Measurements from ENCODE around the gene NRXN3.

The NRXN3 gene

GRCh38 chr14:79826362-79826761 lies 1656.2 kb downstream of the NRXN3 start:
- DNase-seq (ENCODE audit: low read depth), result no peak

GRCh38 chr14:79829405-79830166 lies 1659.4 kb downstream of the NRXN3 start:
- DNase-seq (ENCODE audit: low read depth), result no peak

GRCh38 chr14:79831195-79831892 lies 1661.2 kb downstream of the NRXN3 start:
- no peak for DNase-seq (ENCODE audit: low read depth)

DNA sequence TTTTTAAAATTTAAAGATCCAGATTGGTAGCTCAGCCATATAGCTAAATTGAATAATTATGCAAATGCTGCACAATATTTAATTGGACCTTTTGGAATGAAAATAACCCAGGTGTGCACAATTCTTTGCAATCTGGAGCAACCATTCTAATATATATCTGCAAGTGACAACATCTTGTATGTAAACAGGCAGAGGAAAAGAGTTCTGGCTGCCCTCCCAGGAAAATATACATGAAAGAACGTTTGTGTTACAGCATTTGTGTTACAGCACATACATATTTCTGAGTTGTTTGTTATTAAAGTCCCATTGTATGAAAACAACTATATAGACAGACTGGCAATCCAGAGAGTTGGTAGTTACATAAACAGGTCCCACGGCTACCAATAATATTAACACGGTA lies 1663.6 kb downstream of the NRXN3 start:
- DNase-seq (ENCODE audit: low read depth), result no peak

DNA sequence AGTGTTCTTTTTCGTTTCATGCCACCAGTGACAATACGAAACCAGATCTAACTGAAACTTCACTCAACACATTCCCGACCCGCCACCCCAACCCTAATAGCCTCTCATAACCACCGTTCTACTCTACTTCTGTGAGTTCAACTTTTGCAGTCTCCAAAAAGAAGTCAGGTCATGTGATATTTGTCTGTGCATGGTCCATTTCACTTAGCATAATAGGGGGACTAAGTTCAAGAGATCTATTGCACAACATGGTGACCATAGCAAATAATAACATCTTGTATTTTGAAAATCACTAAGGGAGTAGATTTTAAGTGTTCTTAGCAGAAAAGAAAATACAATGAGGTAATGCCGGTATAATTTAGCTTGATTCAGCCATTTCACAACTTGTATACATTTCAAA lies 1664.7 kb downstream of the NRXN3 start:
- no peak for DNase-seq (ENCODE audit: low read depth)

- DNase-seq (ENCODE audit: low read depth), result no peak
Measured at GRCh38 chr14:79836577-79836976, 1666.4 kb downstream of the NRXN3 start.

- no peak for DNase-seq (ENCODE audit: low read depth)
Measured at GRCh38 chr14:79837699-79838098, 1667.5 kb downstream of the NRXN3 start.

GRCh38 chr14:79840103-79840502 lies 1669.9 kb downstream of the NRXN3 start:
- DNase-seq (ENCODE audit: low read depth), result no peak

DNA sequence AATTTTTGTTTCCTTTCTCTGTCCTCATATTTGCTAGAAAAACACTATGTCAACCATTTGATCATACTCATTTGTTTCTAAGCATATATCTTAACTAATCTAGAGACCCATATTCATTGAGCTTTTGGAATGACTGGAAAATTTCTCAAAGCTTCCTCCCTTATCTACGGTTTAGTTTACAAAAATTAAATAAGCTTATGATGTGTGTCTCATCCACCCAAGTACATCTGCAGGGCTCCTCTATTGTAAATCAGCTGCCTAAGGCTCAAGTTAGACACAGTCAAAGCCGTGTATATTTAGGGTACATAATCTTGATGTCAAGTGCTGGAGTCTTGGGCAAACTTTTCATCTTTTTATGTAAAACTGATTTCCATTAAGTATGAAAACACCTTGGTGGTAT lies 1670.7 kb downstream of the NRXN3 start:
- DNase-seq (ENCODE audit: low read depth), result no peak

DNA sequence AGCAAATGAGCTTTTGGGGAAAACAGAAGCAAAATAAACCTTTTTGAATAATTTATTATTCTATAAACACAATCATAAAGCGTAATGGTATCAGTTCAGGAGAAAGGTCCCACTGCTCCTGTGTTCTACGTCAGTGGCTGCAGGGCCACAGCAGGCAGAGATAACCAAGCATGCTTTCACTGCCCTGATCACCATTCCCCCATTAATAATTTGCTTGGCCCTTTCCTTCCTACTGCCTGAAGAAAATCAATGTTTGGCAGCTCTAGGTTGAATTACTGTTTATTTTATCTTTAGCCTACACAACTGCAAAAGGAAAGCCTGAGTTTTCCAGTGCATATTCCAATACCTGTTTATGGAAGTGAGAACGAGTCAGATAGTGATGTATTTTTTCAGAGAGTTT lies 1671.3 kb downstream of the NRXN3 start:
- DNase-seq (ENCODE audit: low read depth), result no peak

- no peak for DNase-seq (ENCODE audit: low read depth)
Measured at GRCh38 chr14:79842270-79842669, 1672.1 kb downstream of the NRXN3 start.

DNA sequence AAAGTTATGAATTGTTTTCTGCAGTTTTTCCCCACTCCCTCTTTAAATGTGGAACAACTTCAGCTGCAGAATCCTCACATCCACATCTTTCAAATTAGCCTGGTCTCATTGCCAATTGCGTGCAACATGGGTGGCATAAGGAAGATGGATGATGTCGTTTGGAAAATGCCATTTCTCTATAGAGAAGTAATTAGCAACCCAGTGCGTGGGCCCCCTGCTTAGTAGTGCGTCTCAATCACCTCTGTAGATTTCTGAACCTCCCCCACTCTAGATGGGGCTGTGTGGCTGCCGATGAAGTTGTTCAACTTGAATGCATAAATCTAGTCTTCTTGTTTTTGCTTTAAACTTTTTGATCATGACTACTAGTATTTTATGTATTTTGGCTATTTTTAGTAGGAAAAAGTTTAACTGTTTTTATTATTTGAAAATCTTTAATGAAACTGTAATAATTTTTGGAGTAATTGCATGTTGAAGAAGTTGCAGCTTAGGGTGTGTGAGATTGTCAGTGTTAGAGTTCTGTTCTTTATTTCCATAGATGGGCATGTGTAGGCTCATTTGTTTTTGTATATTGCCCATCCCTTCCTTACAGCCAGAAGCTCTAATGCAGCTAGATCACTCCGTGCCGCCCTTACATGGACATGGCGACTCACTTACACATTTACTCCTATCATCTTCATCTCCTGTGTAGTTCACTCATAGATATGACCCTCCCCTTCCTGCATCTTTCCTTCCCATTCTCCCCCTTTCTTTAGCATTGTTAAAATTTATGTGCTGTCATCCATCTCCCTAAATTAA lies 1683.0 kb downstream of the NRXN3 start:
- DNase-seq (ENCODE audit: low read depth), result no peak

DNA sequence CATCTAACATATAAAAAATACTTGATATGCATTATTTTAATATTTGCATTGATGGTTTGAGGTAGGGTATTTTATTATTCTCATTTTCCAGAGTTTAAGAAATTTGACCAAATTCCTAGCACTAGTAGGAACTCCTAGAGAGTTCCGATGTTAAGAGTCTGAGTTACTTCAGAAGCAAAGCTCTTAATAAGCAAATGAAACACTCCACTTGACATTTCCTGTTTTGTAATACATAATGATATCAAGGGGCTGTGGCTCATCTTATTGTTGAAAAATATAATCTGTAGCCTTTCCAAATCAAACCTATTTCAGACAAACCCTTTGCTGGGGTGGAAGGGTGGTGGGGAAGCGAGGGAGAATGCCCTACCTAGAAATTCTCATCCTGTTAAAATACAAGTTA lies 1685.6 kb downstream of the NRXN3 start:
- no peak for DNase-seq (ENCODE audit: low read depth)

DNA sequence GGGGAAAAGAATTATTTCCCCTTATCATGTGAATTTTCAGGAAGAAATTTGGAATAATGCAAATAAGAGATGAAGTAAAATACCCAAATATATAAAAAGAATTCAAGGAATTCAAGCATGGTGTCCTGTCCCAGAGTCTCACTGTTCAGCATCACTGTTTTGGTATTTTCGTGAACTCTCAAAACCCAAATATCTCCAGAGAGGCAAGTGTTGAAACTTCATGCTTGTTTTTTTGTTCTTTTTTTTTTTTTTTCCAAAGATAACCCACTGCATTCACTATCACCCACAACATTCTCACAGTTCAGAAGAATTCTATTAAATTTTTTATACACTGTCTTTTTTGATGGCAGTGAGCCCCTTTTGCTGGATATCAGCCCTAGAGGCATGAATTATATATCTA lies 1686.2 kb downstream of the NRXN3 start:
- no peak for DNase-seq (ENCODE audit: low read depth)

DNA sequence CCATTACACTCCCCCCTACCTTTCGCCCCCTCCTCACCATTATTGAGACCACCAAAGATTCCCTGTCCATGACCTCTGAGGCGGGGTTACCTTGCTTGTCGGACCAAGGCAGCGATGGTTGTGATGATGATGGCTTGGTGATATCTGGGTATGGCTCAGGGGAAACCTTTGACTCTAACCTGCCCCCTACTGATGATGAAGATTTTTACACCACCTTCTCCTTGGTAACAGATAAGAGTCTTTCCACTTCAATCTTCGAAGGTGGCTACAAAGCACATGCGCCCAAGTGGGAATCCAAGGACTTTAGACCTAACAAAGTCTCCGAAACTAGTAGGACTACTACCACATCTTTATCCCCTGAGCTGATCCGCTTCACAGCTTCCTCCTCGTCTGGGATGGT lies 1690.9 kb downstream of the NRXN3 start:
- DNase-seq (ENCODE audit: low read depth), result no peak

- DNase-seq (ENCODE audit: low read depth), result no peak
Measured at GRCh38 chr14:79862045-79862444, 1691.9 kb downstream of the NRXN3 start.

DNA sequence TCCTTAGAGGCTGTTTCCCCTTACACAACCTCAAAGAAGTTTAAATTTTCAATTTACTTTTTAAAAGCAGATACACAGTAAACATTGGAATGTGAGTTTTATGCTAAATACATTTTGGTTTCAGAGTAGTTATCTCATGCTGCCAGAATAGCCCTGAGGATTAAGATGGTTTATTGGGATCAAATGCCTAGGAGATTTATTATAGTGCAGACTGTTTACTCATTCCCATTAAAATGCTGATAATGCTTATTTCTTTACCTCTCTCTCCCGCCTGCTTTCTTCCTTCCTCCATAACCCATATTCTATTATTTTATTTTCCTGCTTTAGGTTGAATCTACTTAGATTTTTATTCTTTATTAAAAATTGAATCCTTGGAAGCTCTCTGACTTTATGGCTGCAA lies 1701.0 kb downstream of the NRXN3 start:
- DNase-seq (ENCODE audit: low read depth), result no peak

DNA sequence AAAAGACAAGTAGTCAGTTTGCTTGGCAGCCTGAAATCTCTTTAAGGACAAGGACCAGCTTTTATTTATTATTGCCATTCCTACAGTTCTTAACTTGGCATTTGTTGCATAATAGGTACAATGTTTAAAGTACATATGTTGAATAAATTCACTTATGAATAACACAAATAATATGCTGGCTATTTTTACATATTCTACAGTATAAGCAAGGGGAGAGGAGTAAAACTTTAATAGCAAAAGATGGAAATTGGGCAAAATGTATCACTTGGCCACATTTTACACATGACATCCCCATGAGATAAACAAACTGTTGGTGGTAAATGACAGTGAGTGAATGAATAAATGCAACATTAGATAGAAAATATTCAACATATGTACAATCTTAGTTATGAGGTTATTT lies 1708.1 kb downstream of the NRXN3 start:
- DNase-seq (ENCODE audit: low read depth), result no peak

- DNase-seq (ENCODE audit: low read depth), result no peak
Measured at GRCh38 chr14:79878785-79879184, 1708.6 kb downstream of the NRXN3 start.

GRCh38 chr14:79881299-79881698 lies 1711.1 kb downstream of the NRXN3 start:
- no peak for DNase-seq (ENCODE audit: low read depth)

GRCh38 chr14:79890527-79890926 lies 1720.4 kb downstream of the NRXN3 start:
- DNase-seq (ENCODE audit: low read depth), result no peak

- no peak for DNase-seq (ENCODE audit: low read depth)
Measured at GRCh38 chr14:79896009-79896408, 1725.8 kb downstream of the NRXN3 start.

- DNase-seq (ENCODE audit: low read depth), result no peak
Measured at GRCh38 chr14:79899610-79900009, 1729.4 kb downstream of the NRXN3 start.
